Mononuclear cell (primary cell): ENCODE results near the gene C2CD4B. TPM values are rescaled to one million over a fixed set of nuclear protein-coding genes. Genes with fewer than 3 reads are reported as not detected.

Experiments used
- H3K27me3 ChIP-seq: 2 replicates; pipeline ENCODE4 v1.6.0; 2011; ENCODE audit warnings: low read length, control low read depth; ENCODE audit not compliant: insufficient read depth
- H3K4me1 ChIP-seq: 2 replicates; pipeline ENCODE4 v1.5.1; 2011; ENCODE audit warnings: mild to moderate bottlenecking, low read length, control low read depth; ENCODE audit not compliant: insufficient read depth
- H3K4me3 ChIP-seq: 2 replicates; pipeline ENCODE4 v1.5.1; 2011; ENCODE audit warnings: mild to moderate bottlenecking, low read length, moderate library complexity
- H3K9me3 ChIP-seq: 2 replicates; pipeline ENCODE4 v1.5.1; 2011; ENCODE audit warnings: low read depth, mild to moderate bottlenecking, control low read depth, low read length
- total RNA-seq: library from RNA; depleted of rRNA; stranded (reverse); fragments of >200 nt; gene quantifications from one replicate; pipeline ENCODE4 v1.2.3, GENCODE V29; 2012

C2CD4B gene
- total RNA-seq, 1 donor: 0.21 TPM

DNA sequence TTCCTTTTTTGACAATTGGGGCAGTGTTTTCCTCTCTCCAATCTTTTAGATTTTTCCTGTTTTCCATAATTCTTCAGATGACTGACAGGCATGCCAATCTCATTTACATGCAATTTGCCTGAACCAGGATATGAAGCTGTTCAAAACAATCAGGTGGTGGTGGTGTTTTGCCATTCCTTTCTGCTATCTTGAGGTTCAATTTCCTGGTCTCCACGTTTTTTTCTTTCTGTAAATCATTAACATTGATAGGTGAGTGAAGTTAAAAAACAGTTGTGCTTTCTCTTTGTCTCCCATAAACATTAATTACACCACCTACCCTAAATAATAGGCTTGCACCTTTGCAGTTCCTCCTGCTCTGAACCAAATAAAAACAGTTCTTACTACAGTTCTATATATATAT lies 49.2 kb downstream of the C2CD4B start:
- H3K9me3 ChIP-seq: no peaks in the 10 kb centered on the region

More for the DNA sequence above, 49.2 kb downstream of the C2CD4B start:
- no peaks in the 10 kb centered on the region for H3K27me3 ChIP-seq
- H3K4me3 ChIP-seq: no peak overlapping the region
- H3K4me1 ChIP-seq: peaks cover 16% of the 10 kb centered on the region

Other genes with a start within 250 kb of the C2CD4B start
- gene VPS13C, start 104.8 kb downstream of the C2CD4B start, total RNA-seq: 162 TPM
- 0.21 TPM for gene C2CD4A, start 98.3 kb downstream of the C2CD4B start, total RNA-seq
- gene TLN2, start 225.3 kb upstream of the C2CD4B start, total RNA-seq: 0.73 TPM